Right lobe of liver (tissue), 4 donors: ENCODE data around the gene RIPK1.

Experiments
- POLR2A ChIP-seq: fragments of 450-650 bp; IDR thresholded peaks from one replicate; pipeline ENCODE4 v1.6.1; 2017; ENCODE audit warnings: antibody characterized with exemption, mild to moderate bottlenecking
- TF ChIP-seq, protein P1 (sequence below), 4 donors: fragments of 200-600 bp in 3 of 4; fragments of 450-650 bp in 1 of 4; IDR thresholded peaks; one replicate each; pipeline versions ENCODE4 v1.5.1 to v1.8.0; 2016 to 2022; ENCODE audit warnings: antibody characterized with exemption in 4 of 4, mild to moderate bottlenecking in 2 of 4
- donor health status: DM: no; HTN: no; CAD: no.
- donor health status: DM: no; HTN: no; CAD: no.
- donor health status: DM: no; HTN: yes; CAD: no.

DNA sequence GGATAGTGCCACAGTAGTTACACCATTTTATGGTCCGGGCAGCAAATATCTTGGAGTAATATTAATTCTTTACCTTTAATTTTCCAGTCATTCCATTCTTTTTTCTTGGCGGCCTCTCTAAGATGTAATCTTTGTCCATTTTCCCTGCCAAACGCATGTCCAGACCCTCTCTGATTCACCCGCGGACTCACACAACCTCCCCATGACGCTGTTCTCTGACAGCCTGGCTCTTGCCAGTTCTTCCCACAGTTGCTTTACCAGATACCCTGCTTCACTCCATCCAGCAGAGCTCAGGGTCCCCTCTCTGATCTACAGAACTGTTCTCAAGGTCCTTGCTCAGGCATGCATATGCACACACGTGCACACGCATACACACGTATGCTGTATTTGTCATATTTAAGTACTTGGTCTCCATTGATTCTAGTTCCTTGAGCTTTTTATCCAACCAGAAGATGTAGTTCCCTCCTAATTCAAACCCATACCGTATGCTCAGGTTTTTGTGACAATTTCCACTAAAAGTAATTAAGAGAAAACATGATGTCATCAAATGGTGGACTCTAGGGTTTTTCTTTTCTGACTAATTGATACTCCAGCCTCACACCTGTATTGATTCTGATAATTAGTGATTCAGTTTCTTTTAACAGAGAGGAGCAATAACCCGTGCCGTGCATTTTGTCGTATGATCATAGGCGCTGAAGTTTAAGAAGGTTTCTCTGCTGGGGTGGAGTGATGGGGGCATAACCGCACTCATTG is 60.2 kb downstream of the RIPK1 start:
- TF ChIP-seq, protein P1, sequence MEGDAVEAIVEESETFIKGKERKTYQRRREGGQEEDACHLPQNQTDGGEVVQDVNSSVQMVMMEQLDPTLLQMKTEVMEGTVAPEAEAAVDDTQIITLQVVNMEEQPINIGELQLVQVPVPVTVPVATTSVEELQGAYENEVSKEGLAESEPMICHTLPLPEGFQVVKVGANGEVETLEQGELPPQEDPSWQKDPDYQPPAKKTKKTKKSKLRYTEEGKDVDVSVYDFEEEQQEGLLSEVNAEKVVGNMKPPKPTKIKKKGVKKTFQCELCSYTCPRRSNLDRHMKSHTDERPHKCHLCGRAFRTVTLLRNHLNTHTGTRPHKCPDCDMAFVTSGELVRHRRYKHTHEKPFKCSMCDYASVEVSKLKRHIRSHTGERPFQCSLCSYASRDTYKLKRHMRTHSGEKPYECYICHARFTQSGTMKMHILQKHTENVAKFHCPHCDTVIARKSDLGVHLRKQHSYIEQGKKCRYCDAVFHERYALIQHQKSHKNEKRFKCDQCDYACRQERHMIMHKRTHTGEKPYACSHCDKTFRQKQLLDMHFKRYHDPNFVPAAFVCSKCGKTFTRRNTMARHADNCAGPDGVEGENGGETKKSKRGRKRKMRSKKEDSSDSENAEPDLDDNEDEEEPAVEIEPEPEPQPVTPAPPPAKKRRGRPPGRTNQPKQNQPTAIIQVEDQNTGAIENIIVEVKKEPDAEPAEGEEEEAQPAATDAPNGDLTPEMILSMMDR (IDR thresholded peaks at IDR 0.05): no peak
- no peak for TF ChIP-seq POLR2A
